Transverse colon (tissue), 3 donors: ENCODE data around the gene NRARP.

ENCODE experiments used
- CTCF ChIP-seq, 5 experiments: fragments of 200-600 bp in 3 of 5; fragments of 450-650 bp in 2 of 5; sonication (generic) in 3 of 5; IDR thresholded peaks; 1 replicate in 2 of 5; 2 replicates in 3 of 5; pipeline ENCODE4 v1.5.1; 2016 to 2017; ENCODE audit warnings: antibody characterized with exemption in 5 of 5, inconsistent platforms in 3 of 5, mild to moderate bottlenecking in 2 of 5, moderate library complexity in 1 of 5
- POLR2A ChIP-seq: fragments of 450-650 bp; IDR thresholded peaks from one replicate; pipeline ENCODE4 v1.6.1; 2016; ENCODE audit warnings: antibody characterized with exemption, mild to moderate bottlenecking, moderate library complexity

GRCh38 chr9:137325799-137326198, 23.7 kb upstream of the NRARP start:
- no peak for TF ChIP-seq CTCF (IDR thresholded peaks at IDR 0.05)
- no peak for TF ChIP-seq POLR2A
